PFSK-1 (cell line): Measurements from ENCODE around the gene CCDC106.

Experiments used
- SIN3A ChIP-seq: IDR thresholded peaks from 2 replicates; pipeline ENCODE4 v1.6.1; 2012; ENCODE audit warnings: mild to moderate bottlenecking, low read length, moderate library complexity, borderline replicate concordance; ENCODE audit not compliant: insufficient read depth
- TAF1 ChIP-seq: IDR thresholded peaks from 2 replicates; pipeline ENCODE4 v1.6.1; 2012; ENCODE audit warnings: low read length, control low read depth, borderline replicate concordance; ENCODE audit not compliant: insufficient read depth

- TF ChIP-seq SIN3A: no peak
- TF ChIP-seq TAF1: no peak
These were observed 9.1 kb upstream of the CCDC106 start for GRCh38 chr19:55638864-55639359.
